Tibial artery (tissue), 4 donors: ENCODE results near the gene PAMR1.

ENCODE experiments used
- DNase-seq, 2 donors: peaks; one replicate each; pipeline ENCODE4 v3.0.0-alpha.2; 2019
- H3K27ac ChIP-seq, 2 donors: fragments of 200-600 bp; sonication (generic) in 1 of 2; 1 replicate in 1 of 2; 2 replicates in 1 of 2; pipeline ENCODE4 v1.5.1; 2018 to 2019; ENCODE audit warnings: mild to moderate bottlenecking in 1 of 2
- H3K27me3 ChIP-seq, 2 donors: fragments of 200-600 bp; sonication (generic) in 1 of 2; one replicate each; pipeline versions ENCODE4 v1.5.1 to v1.6.0; 2016 to 2019
- H3K36me3 ChIP-seq, 3 donors: fragments of 200-600 bp; sonication (generic) in 2 of 3; one replicate each; pipeline ENCODE4 v1.5.1; 2016 to 2019; ENCODE audit warnings: mild to moderate bottlenecking in 2 of 3
- H3K4me1 ChIP-seq, 4 donors: fragments of 200-600 bp; sonication (generic) in 2 of 4; 1 replicate in 3 of 4; 2 replicates in 1 of 4; pipeline ENCODE4 v1.5.1; 2016 to 2019
- H3K4me3 ChIP-seq, 2 donors: fragments of 200-600 bp; sonication (generic) in 1 of 2; 1 replicate in 1 of 2; 2 replicates in 1 of 2; pipeline ENCODE4 v1.5.1; 2018 to 2019; ENCODE audit warnings: mild to moderate bottlenecking in 2 of 2
- H3K9me3 ChIP-seq, 3 donors: fragments of 200-600 bp; sonication (generic) in 1 of 3; one replicate each; pipeline ENCODE4 v1.5.1; 2016 to 2019
- CTCF ChIP-seq, 2 experiments: fragments of 200-600 bp in 1 of 2; fragments of 450-650 bp in 1 of 2; IDR thresholded peaks; one replicate each; pipeline ENCODE4 v1.5.1; 2017 to 2019; ENCODE audit warnings: antibody characterized with exemption in 2 of 2, mild to moderate bottlenecking in 1 of 2, moderate library complexity in 1 of 2
- intact Hi-C: fragments of 100-400 bp; cut with DNase I; formaldehyde crosslinking; loops from one replicate; pipeline ENCODE4 v1.15.0; 2023; ENCODE audit warnings: low total_unique reads

The PAMR1 gene

GRCh38 chr11:35403765-35404387 is 121.5 kb downstream of the PAMR1 start:
- Histone ChIP-seq H3K27me3 (peaks cover 0 to 12% of the 10 kb centered on the region in 2 donors), H3K9me3 (no peaks in the 10 kb centered on the region), H3K4me1 (no peaks in the 10 kb centered on the region), H3K4me3 (no peak overlapping the region), H3K36me3 (no peaks in the 10 kb centered on the region), H3K27ac (no peak overlapping the region)
- intact Hi-C loops: loop anchor here (10.0 kb wide), 1 partner anchor 819 kb away; no protein-coding TSS in a partner anchor
- no peak for DNase-seq
- TF ChIP-seq CTCF (IDR thresholded peaks at IDR 0.05): no peak

GRCh38 chr11:35402751-35403660 is 122.4 kb downstream of the PAMR1 start:
- H3K36me3 ChIP-seq: no peaks in the 10 kb centered on the region
- intact Hi-C loops: loop anchor here (10.0 kb wide), 1 partner anchor 818 kb away; no protein-coding TSS in a partner anchor
- no peaks in the 10 kb centered on the region for H3K9me3 ChIP-seq
- no peak overlapping the region for H3K4me3 ChIP-seq
- no peaks in the 10 kb centered on the region for H3K4me1 ChIP-seq
- no peak for TF ChIP-seq CTCF (IDR thresholded peaks at IDR 0.05)
- DNase-seq: no peak
- peaks cover 0 to 12% of the 10 kb centered on the region in 2 donors for H3K27me3 ChIP-seq
- H3K27ac ChIP-seq: no peak overlapping the region

GRCh38 chr11:35398881-35399280 is 126.5 kb downstream of the PAMR1 start:
- Histone ChIP-seq H3K27ac (no peak overlapping the region), H3K4me1 (no peaks in the 10 kb centered on the region), H3K9me3 (no peaks in the 10 kb centered on the region), H3K27me3 (peaks cover 0 to under 1% of the 10 kb centered on the region in 2 donors), H3K4me3 (no peak overlapping the region), H3K36me3 (no peaks in the 10 kb centered on the region)
- DNase-seq: no peak
- intact Hi-C loops: no loop called here
- no peak for TF ChIP-seq CTCF (IDR thresholded peaks at IDR 0.05)

GRCh38 chr11:35394941-35395340 is 130.5 kb downstream of the PAMR1 start:
- Histone ChIP-seq H3K4me1 (peaks cover 0 to 20% (median 12%) of the 10 kb centered on the region in 4 donors), H3K27me3 (no peaks in the 10 kb centered on the region), H3K9me3 (no peaks in the 10 kb centered on the region), H3K27ac (no peak overlapping the region), H3K36me3 (no peaks in the 10 kb centered on the region), H3K4me3 (no peak overlapping the region)
- TF ChIP-seq CTCF (IDR thresholded peaks at IDR 0.05): no peak
- intact Hi-C loops: loop anchor here (2.0 to 5.0 kb wide), 2 partner anchors 398 to 468 kb away; no protein-coding TSS in a partner anchor
- no peak for DNase-seq

GRCh38 chr11:35393098-35393497 is 132.3 kb downstream of the PAMR1 start:
- no peaks in the 10 kb centered on the region for H3K9me3 ChIP-seq
- no peaks in the 10 kb centered on the region for H3K27me3 ChIP-seq
- peaks cover 0 to 20% (median 12%) of the 10 kb centered on the region in 4 donors for H3K4me1 ChIP-seq
- no peak for TF ChIP-seq CTCF (IDR thresholded peaks at IDR 0.05)
- H3K36me3 ChIP-seq: no peaks in the 10 kb centered on the region
- intact Hi-C loops: loop anchor here (5.0 kb wide), 1 partner anchor 466 kb away; no protein-coding TSS in a partner anchor
- no peak overlapping the region for H3K27ac ChIP-seq
- DNase-seq: no peak
- no peak overlapping the region for H3K4me3 ChIP-seq
